ENCODE measurements around the gene KLF7.

- no peak for TF ChIP-seq CTCF (IDR thresholded peaks at IDR 0.05; ENCODE audit: low read depth, low read length, missing input control)
- TF ChIP-seq TAF1 (conservative IDR thresholded peaks at IDR 0.05), result no peak
- no peak for TF ChIP-seq SP1 (IDR thresholded peaks at IDR 0.05)
- no peak for TF ChIP-seq RXRA (IDR thresholded peaks at IDR 0.05)
- TF ChIP-seq ATF3 (IDR thresholded peaks at IDR 0.05), result no peak
- TF ChIP-seq RAD21 (IDR thresholded peaks at IDR 0.05), result no peak
- no peak for TF ChIP-seq GABPA (IDR thresholded peaks at IDR 0.05 in 1 of 2, conservative IDR thresholded peaks at IDR 0.05 in 1 of 2)
- no peak for TF ChIP-seq JUND (IDR thresholded peaks at IDR 0.05)
- no peak for TF ChIP-seq REST (IDR thresholded peaks at IDR 0.05)
- no peak for TF ChIP-seq HNF4A (conservative IDR thresholded peaks at IDR 0.05)
Observed at GRCh38 chr2:207042841-207043240, 122.9 kb downstream of the KLF7 start.

Measured in liver (tissue), 3 donors.